ENCODE data around the gene HDAC6. TPM values are rescaled to one million over a fixed set of nuclear protein-coding genes. Genes with fewer than 3 reads are reported as not detected.

HDAC6 gene
- total and polyA plus RNA-seq, 11 donors = 27.7 to 48.6 (median 36.9) TPM

- intact Hi-C loops (cut with DNase I) = no loop called here
- Histone ChIP-seq H3K27me3 (peaks cover 0 to 63% (median 24%) of the 10 kb centered on the region in 9 donors), H3K27ac (no peak overlapping the region), H3K4me3 (no peak overlapping the region), H3K9me3 (no peaks in the 10 kb centered on the region), H3K36me3 (no peaks in the 10 kb centered on the region), H3K4me1 (peaks cover 0 to 7% (median 0%) of the 10 kb centered on the region in 12 donors)
- TF ChIP-seq POLR2A (IDR thresholded peaks at IDR 0.05) (no peak), CTCF (IDR thresholded peaks at IDR 0.05) (no peak)
- ATAC-seq = no peak
- no peak for DNase-seq
- 7 to 37% (median 21%) methylated on average over 7 of the region's 7 CpGs for WGBS, 4 donors
Measured at GRCh38 chrX:48834383-48834709, 32.5 kb downstream of the HDAC6 start.

GRCh38 chrX:48835524-48836329, 33.9 kb downstream of the HDAC6 start, which contains the start of gene PCSK1N:
Gene PCSK1N (minus strand): TSS chrX:48835610. CDS start chrX:48835532, 78 bp downstream.
- Histone ChIP-seq H3K27me3 (peaks cover 0 to 59% (median 24%) of the 10 kb centered on the region in 9 donors), H3K9me3 (no peaks in the 10 kb centered on the region), H3K27ac (no peak within 1 kb of the TSS), H3K4me3 (peak within 1 kb of the TSS in 8 of 12 donors; percentile 6 to 40 (median 22)), H3K36me3 (no peaks in the 10 kb centered on the region), H3K4me1 (peaks cover 0 to 7% (median 0%) of the 10 kb centered on the region in 12 donors)
- intact Hi-C loops (cut with DNase I) = no loop called here
- TF ChIP-seq CTCF (IDR thresholded peaks at IDR 0.05) (no peak), POLR2A (IDR thresholded peaks at IDR 0.05) (no peak)
- ATAC-seq = no peak
- no peak for DNase-seq
- WGBS, 4 donors = 15 to 64% (median 38%) methylated on average over 10 to 34 of the region's 35 CpGs

GRCh38 chrX:48839686-48840085, 37.8 kb downstream of the HDAC6 start:
- Histone ChIP-seq H3K4me3 (no peak overlapping the region), H3K9me3 (no peaks in the 10 kb centered on the region), H3K4me1 (peaks cover 0 to 7% (median 0%) of the 10 kb centered on the region in 12 donors), H3K27me3 (peaks cover 0 to 32% (median 0%) of the 10 kb centered on the region in 9 donors), H3K36me3 (no peaks in the 10 kb centered on the region), H3K27ac (no peak overlapping the region)
- ATAC-seq = no peak
- 75 to 83% (median 79%) methylated on average over 10 of the region's 10 CpGs for WGBS, 4 donors
- DNase-seq = no peak
- intact Hi-C loops (cut with DNase I) = no loop called here
- TF ChIP-seq POLR2A (IDR thresholded peaks at IDR 0.05) (no peak), CTCF (IDR thresholded peaks at IDR 0.05) (no peak)

GRCh38 chrX:48848847-48849246, 47.0 kb downstream of the HDAC6 start:
- 61 to 69% (median 63%) methylated on average over 1 of the region's 1 CpG for WGBS, 4 donors
- no peak overlapping the region for H3K4me3 ChIP-seq
- TF ChIP-seq POLR2A (IDR thresholded peaks at IDR 0.05) = no peak
- TF ChIP-seq CTCF (IDR thresholded peaks at IDR 0.05) = no peak
- H3K9me3 ChIP-seq = peaks cover 0 to 7% (median 0%) of the 10 kb centered on the region in 12 donors
- ATAC-seq (no peak), DNase-seq (no peak)
- peaks cover 0 to 13% (median 0%) of the 10 kb centered on the region in 9 donors for H3K27me3 ChIP-seq
- H3K27ac ChIP-seq = no peak overlapping the region
- H3K36me3 ChIP-seq = no peaks in the 10 kb centered on the region
- H3K4me1 ChIP-seq = no peaks in the 10 kb centered on the region
- intact Hi-C loops (cut with DNase I) = no loop called here

Data from heart left ventricle (tissue), 16 donors.